Gastroesophageal sphincter (tissue), 4 donors: ENCODE data around the gene CD9. TPM values are rescaled to one million over a fixed set of nuclear protein-coding genes. Genes with fewer than 3 reads are reported as not detected.

Experiments used
- ATAC-seq: fragments of 150-250 bp; one replicate; pipeline ENCODE4 v1.9.1; 2016; ENCODE audit warnings: mild to moderate bottlenecking, moderate library complexity
- H3K27ac ChIP-seq, 4 donors: fragments of 200-600 bp; sonication (generic) in 3 of 4; 1 replicate in 3 of 4; 2 replicates in 1 of 4; pipeline ENCODE4 v1.5.1; 2016 to 2019
- H3K27me3 ChIP-seq: fragments of 200-600 bp; sonication (generic); one replicate; pipeline ENCODE4 v1.5.1; 2019
- H3K36me3 ChIP-seq, 2 donors: fragments of 200-600 bp; sonication (generic); one replicate each; pipeline ENCODE4 v1.5.1; 2019; ENCODE audit warnings: control low read depth in 1 of 2
- H3K4me1 ChIP-seq, 3 donors: fragments of 200-600 bp; sonication (generic); 1 replicate in 2 of 3; 2 replicates in 1 of 3; pipeline ENCODE4 v1.5.1; 2016 to 2019; ENCODE audit warnings: control low read depth in 2 of 3
- H3K4me3 ChIP-seq, 2 donors: fragments of 200-600 bp; sonication (generic); one replicate each; pipeline ENCODE4 v1.5.1; 2019; ENCODE audit warnings: mild to moderate bottlenecking in 1 of 2, moderate library complexity in 1 of 2
- H3K9me3 ChIP-seq, 3 donors: fragments of 200-600 bp; sonication (generic); one replicate each; pipeline ENCODE4 v1.5.1; 2017 to 2019; ENCODE audit warnings: control low read depth in 2 of 3
- CTCF ChIP-seq, 4 experiments: fragments of 200-600 bp in 2 of 4; fragments of 450-650 bp in 2 of 4; sonication (generic) in 1 of 4; IDR thresholded peaks; one replicate each; pipeline ENCODE4 v1.5.1; 2017 to 2019; ENCODE audit warnings: antibody characterized with exemption in 4 of 4, mild to moderate bottlenecking in 2 of 4, moderate library complexity in 2 of 4
- EP300 ChIP-seq: sonication (generic); formaldehyde crosslinking; IDR thresholded peaks from one replicate; pipeline ENCODE4 v1.6.1; 2017; ENCODE audit warnings: antibody characterized with exemption, mild to moderate bottlenecking
- POLR2A ChIP-seq, 2 donors: fragments of 450-650 bp; IDR thresholded peaks; one replicate each; pipeline ENCODE4 v1.6.1; 2017; ENCODE audit warnings: antibody characterized with exemption in 2 of 2, mild to moderate bottlenecking in 2 of 2, moderate library complexity in 1 of 2
- POLR2AphosphoS5 ChIP-seq: sonication (generic); formaldehyde crosslinking; IDR thresholded peaks from one replicate; pipeline ENCODE4 v1.6.1; 2017; ENCODE audit warnings: antibody characterized with exemption
- WGBS, 2 donors: methylation state at CpG; one replicate each; pipeline ENCODE4 v1.1.5; 2018; ENCODE audit warnings: low coverage in 1 of 2; 5-methylcytosine and 5-hydroxymethylcytosine counted together
- total RNA-seq, 4 donors: library from RNA; depleted of rRNA; stranded (reverse); fragments of >200 nt; gene quantifications; one replicate each; pipeline ENCODE4 v1.1.0, GENCODE V29; 2016

The CD9 gene
- total RNA-seq, 4 donors from 2014 or later, result 379 to 558 (median 468) TPM

DNA sequence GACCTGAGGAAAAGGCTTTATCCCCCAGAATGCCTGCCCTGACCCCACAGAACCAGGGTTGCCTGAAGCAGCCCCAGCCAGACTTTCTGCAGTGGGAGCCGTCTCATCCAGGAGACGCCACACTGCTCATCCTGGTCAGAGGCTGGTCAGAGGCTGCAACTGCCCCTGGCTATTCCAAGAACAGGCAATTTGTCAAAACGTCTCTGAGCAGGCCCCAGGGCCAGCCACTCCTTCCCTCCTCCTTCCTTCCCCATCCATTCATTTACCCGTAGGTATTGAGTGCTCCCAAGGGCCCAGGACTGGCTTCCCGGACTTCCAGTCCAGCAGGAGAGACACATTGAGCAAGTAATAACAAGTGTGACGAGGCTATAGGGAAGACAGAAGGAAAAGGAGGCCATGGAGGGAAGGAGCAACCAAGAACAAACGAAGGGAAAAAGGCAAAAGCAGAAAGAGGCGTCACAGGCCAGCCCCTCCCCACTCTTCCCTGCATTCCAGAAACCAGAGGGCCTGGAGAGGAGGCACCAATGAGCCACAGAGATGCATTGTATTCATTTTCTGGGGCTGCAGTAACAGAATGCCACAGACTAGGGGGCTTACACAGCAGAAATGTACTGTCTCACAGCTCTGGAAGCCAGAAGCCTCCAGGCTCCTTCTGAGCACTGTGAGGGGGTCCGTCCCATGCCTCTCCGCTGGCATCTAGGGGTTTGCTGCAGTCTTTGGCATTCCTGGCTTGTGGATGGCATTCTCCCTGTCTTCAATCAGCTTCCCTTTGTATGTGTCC, 21.0 kb upstream of the CD9 start:
- Histone ChIP-seq H3K27ac (peak overlapping the region in 3 of 4 donors; percentile 75 to 85 (median 83)), H3K36me3 (no peaks in the 10 kb centered on the region), H3K9me3 (no peaks in the 10 kb centered on the region), H3K4me3 (no peak overlapping the region), H3K4me1 (peaks cover 8 to 56% (median 38%) of the 10 kb centered on the region in 3 donors), H3K27me3 (no peaks in the 10 kb centered on the region)
- no peak for TF ChIP-seq POLR2AphosphoS5
- TF ChIP-seq EP300, result no peak
- TF ChIP-seq POLR2A (IDR thresholded peaks at IDR 0.05), result no peak
- peak in 1 of 4 experiments; percentile 16 for TF ChIP-seq CTCF (IDR thresholded peaks at IDR 0.05)
- ATAC-seq, result no peak
- 50 to 57% methylated on average over 2 to 5 of the region's 10 CpGs for WGBS, 2 donors

DNA sequence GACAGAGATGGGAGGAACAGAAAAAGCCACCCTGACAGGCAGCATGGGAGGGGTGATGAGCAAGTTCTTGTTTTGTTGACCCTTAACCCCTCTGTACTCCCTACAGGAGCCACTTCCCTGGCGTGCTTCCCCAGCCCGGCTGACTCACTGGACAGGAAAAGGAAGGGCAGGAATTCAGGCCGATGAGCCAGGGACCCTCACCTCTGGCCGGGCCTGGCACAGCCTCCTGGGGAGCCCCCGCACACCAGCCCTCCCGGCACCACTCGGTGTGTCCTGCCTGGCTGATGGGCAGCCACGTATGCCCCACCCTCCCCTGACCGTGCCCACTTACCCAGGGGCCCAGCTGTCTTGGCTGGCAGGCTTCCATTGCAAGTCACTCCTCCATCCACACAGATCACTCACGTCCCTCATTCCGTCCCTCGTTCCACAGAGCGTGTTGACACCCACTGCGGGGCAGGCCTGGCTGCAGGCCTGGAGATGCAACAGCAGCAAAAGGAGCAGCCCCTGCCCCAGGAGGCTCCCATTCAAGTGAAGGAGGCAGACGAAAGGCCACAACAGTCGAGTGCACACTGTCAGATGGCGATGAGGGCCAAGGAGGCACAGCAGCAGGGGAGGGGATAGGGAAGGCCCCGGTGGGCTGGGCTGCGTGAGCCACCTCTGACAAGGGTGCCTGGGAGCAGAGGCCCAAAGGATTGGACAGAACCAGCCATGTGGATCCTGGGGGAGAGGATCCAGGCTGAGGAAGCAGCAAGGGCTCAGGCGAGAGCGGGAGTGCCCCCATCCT, 19.7 kb upstream of the CD9 start:
- peak; percentile 61 for ATAC-seq
- TF ChIP-seq CTCF (IDR thresholded peaks at IDR 0.05), result no peak
- peak; percentile 64 for TF ChIP-seq POLR2AphosphoS5
- Histone ChIP-seq H3K27me3 (no peaks in the 10 kb centered on the region), H3K4me3 (no peak overlapping the region), H3K27ac (peak overlapping the region; percentile 1 to 85 (median 79)), H3K36me3 (no peaks in the 10 kb centered on the region), H3K4me1 (peaks cover 8 to 58% (median 38%) of the 10 kb centered on the region in 3 donors), H3K9me3 (no peaks in the 10 kb centered on the region)
- WGBS, 2 donors, result 63 to 81% methylated on average over 3 to 5 of the region's 21 CpGs

- Histone ChIP-seq H3K36me3 (no peaks in the 10 kb centered on the region), H3K27ac (peak overlapping the region in 3 of 4 donors; percentile 80 to 85 (median 83)), H3K4me1 (peaks cover 8 to 65% (median 38%) of the 10 kb centered on the region in 3 donors), H3K4me3 (no peak overlapping the region), H3K27me3 (no peaks in the 10 kb centered on the region), H3K9me3 (no peaks in the 10 kb centered on the region)
- no CpG with 5 or more reads among the region's 1 CpG for WGBS, 2 donors
- no peak for TF ChIP-seq POLR2A (IDR thresholded peaks at IDR 0.05)
- TF ChIP-seq CTCF (IDR thresholded peaks at IDR 0.05), result no peak
- no peak for TF ChIP-seq POLR2AphosphoS5
- TF ChIP-seq EP300, result no peak
- no peak for ATAC-seq
Measured at GRCh38 chr12:6181166-6181565, 19.0 kb upstream of the CD9 start.

DNA sequence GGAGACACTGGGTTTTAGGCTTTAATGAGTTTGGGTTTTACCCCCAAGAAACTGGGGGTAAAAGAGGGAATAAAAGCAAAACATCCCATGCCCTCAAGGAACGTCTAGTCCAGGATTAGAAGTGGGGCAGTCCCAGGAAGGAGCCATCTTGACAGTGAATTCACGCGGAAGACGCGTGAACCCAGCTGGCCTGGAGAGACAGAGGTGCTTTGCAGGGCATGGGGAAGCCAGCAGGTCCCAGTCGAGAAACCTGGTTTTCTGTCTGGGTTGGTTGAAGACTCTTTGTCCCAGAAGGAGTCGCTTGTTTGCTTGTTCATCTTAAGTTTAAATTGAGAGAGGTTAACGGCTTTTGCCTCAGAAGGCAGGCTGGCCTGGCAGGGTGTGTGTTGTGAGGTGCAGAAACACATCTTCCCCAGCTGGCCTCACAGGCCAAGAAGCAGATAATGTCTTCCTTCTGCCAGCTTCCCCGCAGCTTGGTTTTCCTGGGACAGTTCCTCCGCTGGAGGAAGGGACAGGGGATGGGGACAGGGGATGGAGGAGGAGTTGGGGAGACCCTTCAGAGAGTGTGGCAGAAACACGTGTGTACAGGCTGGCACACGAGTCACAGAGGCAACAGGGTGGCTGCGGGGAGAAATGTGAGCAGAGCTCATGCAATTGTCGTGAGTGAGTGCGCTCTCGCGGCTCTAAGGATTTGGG, 18.5 kb upstream of the CD9 start:
- Histone ChIP-seq H3K4me1 (peaks cover 8 to 71% (median 39%) of the 10 kb centered on the region in 3 donors), H3K4me3 (no peak overlapping the region), H3K36me3 (no peaks in the 10 kb centered on the region), H3K9me3 (no peaks in the 10 kb centered on the region), H3K27me3 (no peaks in the 10 kb centered on the region), H3K27ac (peak overlapping the region; percentile 65 to 85 (median 82))
- no peak for ATAC-seq
- TF ChIP-seq POLR2A (IDR thresholded peaks at IDR 0.05) (no peak), POLR2AphosphoS5 (no peak), CTCF (IDR thresholded peaks at IDR 0.05) (no peak), EP300 (no peak)
- 52 to 56% methylated on average over 12 to 13 of the region's 17 CpGs for WGBS, 2 donors
